Natural killer cell treated with Interleukin-12 subunit alpha and Interleukin-12 subunit beta and Interleukin-15 and Interleukin-18, amount 100 ng/mL, for 72 hours (primary cell): Measurements from ENCODE around the gene MYLK. TPM values are rescaled to one million over a fixed set of nuclear protein-coding genes. Genes with fewer than 3 reads are reported as not detected.

Source experiments
- ATAC-seq, 2 donors: fragments of 150-1000 bp; cut with Tn5 transposase in 1 of 2; sonication (Bioruptor Pico), chemical (Tn5 transposase) in 1 of 2; 2 replicates each; pipeline ENCODE4 v1.10.0; 2021
- DNase-seq: peaks from one replicate; pipeline ENCODE4 v3.0.0; 2022; ENCODE audit warnings: low spot score
- H3K27ac Mint-ChIP-seq, 2 donors: 1 replicate in 1 of 2; 2 replicates in 1 of 2; pipeline ENCODE4 v1.8.0; 2022; ENCODE audit warnings: mixed read lengths in 2 of 2, mild to moderate bottlenecking in 1 of 2, moderate library complexity in 1 of 2
- H3K27me3 Mint-ChIP-seq, 2 donors: 1 replicate in 1 of 2; 2 replicates in 1 of 2; pipeline ENCODE4 v1.8.0; 2022; ENCODE audit warnings: mixed read lengths in 2 of 2
- H3K36me3 Mint-ChIP-seq: one replicate; pipeline ENCODE4 v1.8.0; 2022; ENCODE audit warnings: mixed read lengths
- H3K4me1 Mint-ChIP-seq, 2 donors: 1 replicate in 1 of 2; 2 replicates in 1 of 2; pipeline ENCODE4 v1.8.0; 2022; ENCODE audit warnings: low read depth in 2 of 2, mixed read lengths in 2 of 2, mild to moderate bottlenecking in 1 of 2
- H3K4me3 Mint-ChIP-seq: one replicate; pipeline ENCODE4 v1.8.0; 2022; ENCODE audit warnings: mixed read lengths
- H3K9me3 Mint-ChIP-seq: 2 replicates; pipeline ENCODE4 v1.8.0; 2022; ENCODE audit warnings: mixed read lengths
- total RNA-seq, 2 donors: library from RNA; stranded (reverse); gene quantifications; one replicate each; pipeline ENCODE4 v1.2.3, GENCODE V29; 2022

The MYLK gene
- total RNA-seq, 2 donors from 2014 or later: 0.12 to 0.14 TPM

- Mint-ChIP-seq H3K4me3 (no peak overlapping the region), H3K27ac (no peak overlapping the region), H3K9me3 (no peaks in the 10 kb centered on the region), H3K4me1 (no peaks in the 10 kb centered on the region), H3K36me3 (no peaks in the 10 kb centered on the region), H3K27me3 (no peaks in the 10 kb centered on the region)
- no peak for DNase-seq
- ATAC-seq: no peak
These were observed 232.4 kb downstream of the MYLK start for GRCh38 chr3:123651449-123652341.

- H3K36me3 Mint-ChIP-seq: no peaks in the 10 kb centered on the region
- no peak for ATAC-seq
- no peaks in the 10 kb centered on the region for H3K27me3 Mint-ChIP-seq
- no peaks in the 10 kb centered on the region for H3K4me1 Mint-ChIP-seq
- DNase-seq: no peak
- H3K4me3 Mint-ChIP-seq: no peak overlapping the region
- H3K27ac Mint-ChIP-seq: no peak overlapping the region
- no peaks in the 10 kb centered on the region for H3K9me3 Mint-ChIP-seq
These were observed 234.0 kb downstream of the MYLK start for GRCh38 chr3:123650101-123650500.

- Mint-ChIP-seq H3K4me1 (no peaks in the 10 kb centered on the region), H3K27me3 (no peaks in the 10 kb centered on the region), H3K36me3 (no peaks in the 10 kb centered on the region), H3K9me3 (no peaks in the 10 kb centered on the region), H3K4me3 (no peak overlapping the region), H3K27ac (no peak overlapping the region)
- DNase-seq (no peak), ATAC-seq (no peak)
These were observed 235.3 kb downstream of the MYLK start for GRCh38 chr3:123648696-123649405.

GRCh38 chr3:123644358-123644757, 239.8 kb downstream of the MYLK start:
- DNase-seq (no peak), ATAC-seq (no peak)
- Mint-ChIP-seq H3K4me3 (no peak overlapping the region), H3K9me3 (no peaks in the 10 kb centered on the region), H3K36me3 (no peaks in the 10 kb centered on the region), H3K27me3 (no peaks in the 10 kb centered on the region), H3K4me1 (no peaks in the 10 kb centered on the region), H3K27ac (no peak overlapping the region)

GRCh38 chr3:123642957-123643330, 241.2 kb downstream of the MYLK start:
- H3K9me3 Mint-ChIP-seq: no peaks in the 10 kb centered on the region
- H3K27me3 Mint-ChIP-seq: no peaks in the 10 kb centered on the region
- DNase-seq (no peak), ATAC-seq (no peak)
- no peak overlapping the region for H3K4me3 Mint-ChIP-seq
- no peaks in the 10 kb centered on the region for H3K36me3 Mint-ChIP-seq
- H3K4me1 Mint-ChIP-seq: no peaks in the 10 kb centered on the region
- no peak overlapping the region for H3K27ac Mint-ChIP-seq

GRCh38 chr3:123642182-123642956, 241.8 kb downstream of the MYLK start:
- Mint-ChIP-seq H3K9me3 (no peaks in the 10 kb centered on the region), H3K36me3 (no peaks in the 10 kb centered on the region), H3K27ac (no peak overlapping the region), H3K27me3 (no peaks in the 10 kb centered on the region), H3K4me3 (no peak overlapping the region), H3K4me1 (no peaks in the 10 kb centered on the region)
- DNase-seq (no peak), ATAC-seq (peak; percentile 50 to 61)

- no peaks in the 10 kb centered on the region for H3K4me1 Mint-ChIP-seq
- H3K27me3 Mint-ChIP-seq: no peaks in the 10 kb centered on the region
- no peak overlapping the region for H3K4me3 Mint-ChIP-seq
- H3K36me3 Mint-ChIP-seq: no peaks in the 10 kb centered on the region
- no peak overlapping the region for H3K27ac Mint-ChIP-seq
- no peaks in the 10 kb centered on the region for H3K9me3 Mint-ChIP-seq
- ATAC-seq (no peak), DNase-seq (no peak)
These were observed 242.6 kb downstream of the MYLK start for GRCh38 chr3:123641505-123641904.

GRCh38 chr3:123640740-123641462, 243.2 kb downstream of the MYLK start:
- H3K27me3 Mint-ChIP-seq: no peaks in the 10 kb centered on the region
- H3K4me3 Mint-ChIP-seq: no peak overlapping the region
- no peak overlapping the region for H3K27ac Mint-ChIP-seq
- no peaks in the 10 kb centered on the region for H3K36me3 Mint-ChIP-seq
- H3K9me3 Mint-ChIP-seq: no peaks in the 10 kb centered on the region
- no peaks in the 10 kb centered on the region for H3K4me1 Mint-ChIP-seq
- ATAC-seq (no peak), DNase-seq (no peak)

GRCh38 chr3:123640311-123640710, 243.8 kb downstream of the MYLK start:
- ATAC-seq (no peak), DNase-seq (no peak)
- H3K4me1 Mint-ChIP-seq: no peaks in the 10 kb centered on the region
- H3K27me3 Mint-ChIP-seq: no peaks in the 10 kb centered on the region
- H3K9me3 Mint-ChIP-seq: no peaks in the 10 kb centered on the region
- H3K4me3 Mint-ChIP-seq: no peak overlapping the region
- H3K27ac Mint-ChIP-seq: no peak overlapping the region
- no peaks in the 10 kb centered on the region for H3K36me3 Mint-ChIP-seq

GRCh38 chr3:123638936-123639689, 245.0 kb downstream of the MYLK start:
- H3K9me3 Mint-ChIP-seq: no peaks in the 10 kb centered on the region
- H3K4me1 Mint-ChIP-seq: no peaks in the 10 kb centered on the region
- H3K4me3 Mint-ChIP-seq: no peak overlapping the region
- H3K36me3 Mint-ChIP-seq: no peaks in the 10 kb centered on the region
- H3K27ac Mint-ChIP-seq: no peak overlapping the region
- no peak for DNase-seq
- ATAC-seq: peak in 1 of 2 donors; percentile 20
- no peaks in the 10 kb centered on the region for H3K27me3 Mint-ChIP-seq

- Mint-ChIP-seq H3K36me3 (no peaks in the 10 kb centered on the region), H3K27ac (no peak overlapping the region), H3K9me3 (no peaks in the 10 kb centered on the region), H3K4me3 (no peak overlapping the region), H3K4me1 (no peaks in the 10 kb centered on the region), H3K27me3 (no peaks in the 10 kb centered on the region)
- DNase-seq (no peak), ATAC-seq (no peak)
These were observed 246.3 kb downstream of the MYLK start for GRCh38 chr3:123637841-123638240.

- H3K9me3 Mint-ChIP-seq: no peaks in the 10 kb centered on the region
- no peaks in the 10 kb centered on the region for H3K27me3 Mint-ChIP-seq
- no peaks in the 10 kb centered on the region for H3K36me3 Mint-ChIP-seq
- H3K27ac Mint-ChIP-seq: no peak overlapping the region
- no peak overlapping the region for H3K4me3 Mint-ChIP-seq
- ATAC-seq (no peak), DNase-seq (no peak)
- H3K4me1 Mint-ChIP-seq: no peaks in the 10 kb centered on the region
These were observed 247.0 kb downstream of the MYLK start for GRCh38 chr3:123637131-123637530.

GRCh38 chr3:123636431-123636841, 247.7 kb downstream of the MYLK start:
- no peak overlapping the region for H3K4me3 Mint-ChIP-seq
- H3K36me3 Mint-ChIP-seq: no peaks in the 10 kb centered on the region
- ATAC-seq (no peak), DNase-seq (no peak)
- H3K4me1 Mint-ChIP-seq: no peaks in the 10 kb centered on the region
- no peak overlapping the region for H3K27ac Mint-ChIP-seq
- no peaks in the 10 kb centered on the region for H3K9me3 Mint-ChIP-seq
- H3K27me3 Mint-ChIP-seq: no peaks in the 10 kb centered on the region
